ENCODE results near the gene MYO3B. TPM values are rescaled to one million over a fixed set of nuclear protein-coding genes. Genes with fewer than 3 reads are reported as not detected.

Gene MYO3B
- total RNA-seq, 1 donor from 2014 or later: not detected

DNA sequence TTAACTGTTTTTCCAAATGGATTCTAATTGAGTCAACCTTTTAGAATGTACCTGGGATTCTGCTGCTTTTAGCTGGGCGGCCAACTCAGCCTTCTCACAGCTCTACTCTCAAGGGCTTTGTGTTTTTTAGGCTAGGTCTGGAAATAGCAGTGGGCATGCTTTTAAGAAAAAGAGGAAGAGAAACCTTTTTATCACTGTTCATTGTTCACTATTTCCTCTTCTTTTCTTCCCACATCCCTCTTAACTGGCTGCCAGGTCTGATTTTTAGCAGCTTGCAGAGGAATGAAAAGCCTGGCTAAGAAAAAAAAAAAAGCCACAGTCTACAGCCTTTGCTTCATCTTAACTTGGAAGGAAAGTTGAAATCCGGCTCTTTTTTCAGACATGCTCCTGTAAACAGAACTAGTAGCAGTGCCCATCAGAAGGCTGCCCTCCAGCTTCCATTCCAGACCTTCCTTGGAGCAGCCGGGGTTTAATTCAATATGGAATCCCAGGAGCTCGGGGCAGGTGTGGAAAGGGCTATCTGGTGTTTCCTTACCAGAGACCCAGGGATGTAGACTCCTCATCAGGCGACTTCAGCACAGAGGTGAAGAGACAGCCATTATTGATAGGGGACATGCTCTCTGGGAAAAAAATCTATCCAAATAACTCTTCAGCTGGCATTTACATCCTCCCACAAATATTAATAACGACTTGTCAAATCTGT, 230.7 kb downstream of the MYO3B start:
- no peaks in the 10 kb centered on the region for H3K36me3 ChIP-seq
- no peak overlapping the region for H3K27ac ChIP-seq
- peaks cover 3% of the 10 kb centered on the region for H3K27me3 ChIP-seq (ENCODE audit: low read depth)
- intact Hi-C loops (cut with DNase I): no loop called here
- DNase-seq (no peak), ATAC-seq (peak in 1 of 2 donors; percentile 12)
- no peak overlapping the region for H3K4me3 ChIP-seq
- H3K4me1 ChIP-seq: peaks cover 10% of the 10 kb centered on the region
- no peaks in the 10 kb centered on the region for H3K9me3 ChIP-seq
- TF ChIP-seq, protein P1, sequence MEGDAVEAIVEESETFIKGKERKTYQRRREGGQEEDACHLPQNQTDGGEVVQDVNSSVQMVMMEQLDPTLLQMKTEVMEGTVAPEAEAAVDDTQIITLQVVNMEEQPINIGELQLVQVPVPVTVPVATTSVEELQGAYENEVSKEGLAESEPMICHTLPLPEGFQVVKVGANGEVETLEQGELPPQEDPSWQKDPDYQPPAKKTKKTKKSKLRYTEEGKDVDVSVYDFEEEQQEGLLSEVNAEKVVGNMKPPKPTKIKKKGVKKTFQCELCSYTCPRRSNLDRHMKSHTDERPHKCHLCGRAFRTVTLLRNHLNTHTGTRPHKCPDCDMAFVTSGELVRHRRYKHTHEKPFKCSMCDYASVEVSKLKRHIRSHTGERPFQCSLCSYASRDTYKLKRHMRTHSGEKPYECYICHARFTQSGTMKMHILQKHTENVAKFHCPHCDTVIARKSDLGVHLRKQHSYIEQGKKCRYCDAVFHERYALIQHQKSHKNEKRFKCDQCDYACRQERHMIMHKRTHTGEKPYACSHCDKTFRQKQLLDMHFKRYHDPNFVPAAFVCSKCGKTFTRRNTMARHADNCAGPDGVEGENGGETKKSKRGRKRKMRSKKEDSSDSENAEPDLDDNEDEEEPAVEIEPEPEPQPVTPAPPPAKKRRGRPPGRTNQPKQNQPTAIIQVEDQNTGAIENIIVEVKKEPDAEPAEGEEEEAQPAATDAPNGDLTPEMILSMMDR (IDR thresholded peaks at IDR 0.05): no peak

GRCh38 chr2:170409164-170409535, 231.2 kb downstream of the MYO3B start:
- no peak overlapping the region for H3K4me3 ChIP-seq
- intact Hi-C loops (cut with DNase I): no loop called here
- H3K9me3 ChIP-seq: no peaks in the 10 kb centered on the region
- no peaks in the 10 kb centered on the region for H3K36me3 ChIP-seq
- H3K27me3 ChIP-seq (ENCODE audit: low read depth): peaks cover 3% of the 10 kb centered on the region
- peak; percentile 76 to 83 for ATAC-seq
- peak; percentile 66 for DNase-seq
- H3K27ac ChIP-seq: no peak overlapping the region
- peaks cover 10% of the 10 kb centered on the region for H3K4me1 ChIP-seq
- TF ChIP-seq, protein P1 (IDR thresholded peaks at IDR 0.05): peak; percentile 88

DNA sequence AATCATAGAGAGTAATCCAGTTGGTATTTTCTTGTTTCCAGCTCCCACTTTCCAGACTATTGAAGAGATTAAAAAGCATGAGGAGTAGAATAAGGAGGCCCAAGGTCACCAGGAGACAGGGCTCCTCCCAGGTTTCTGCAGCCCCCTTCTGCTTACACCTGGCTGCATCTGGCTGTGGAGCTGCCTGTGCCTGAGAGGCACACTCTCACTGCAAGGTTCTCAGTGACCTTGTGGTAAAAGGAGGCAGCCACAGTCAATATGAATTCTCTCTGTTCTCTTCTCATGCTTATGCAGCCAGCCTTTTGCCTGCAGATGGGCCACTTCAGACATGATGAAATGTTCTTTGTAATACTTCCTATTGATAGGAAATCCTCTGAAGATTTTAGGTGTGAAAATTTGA, 233.7 kb downstream of the MYO3B start:
- DNase-seq (no peak), ATAC-seq (no peak)
- H3K27ac ChIP-seq: no peak overlapping the region
- H3K27me3 ChIP-seq (ENCODE audit: low read depth): no peaks in the 10 kb centered on the region
- no peak overlapping the region for H3K4me3 ChIP-seq
- TF ChIP-seq, protein P1 (IDR thresholded peaks at IDR 0.05): no peak
- H3K4me1 ChIP-seq: peaks cover 10% of the 10 kb centered on the region
- H3K9me3 ChIP-seq: no peaks in the 10 kb centered on the region
- intact Hi-C loops (cut with DNase I): no loop called here
- no peaks in the 10 kb centered on the region for H3K36me3 ChIP-seq

DNA sequence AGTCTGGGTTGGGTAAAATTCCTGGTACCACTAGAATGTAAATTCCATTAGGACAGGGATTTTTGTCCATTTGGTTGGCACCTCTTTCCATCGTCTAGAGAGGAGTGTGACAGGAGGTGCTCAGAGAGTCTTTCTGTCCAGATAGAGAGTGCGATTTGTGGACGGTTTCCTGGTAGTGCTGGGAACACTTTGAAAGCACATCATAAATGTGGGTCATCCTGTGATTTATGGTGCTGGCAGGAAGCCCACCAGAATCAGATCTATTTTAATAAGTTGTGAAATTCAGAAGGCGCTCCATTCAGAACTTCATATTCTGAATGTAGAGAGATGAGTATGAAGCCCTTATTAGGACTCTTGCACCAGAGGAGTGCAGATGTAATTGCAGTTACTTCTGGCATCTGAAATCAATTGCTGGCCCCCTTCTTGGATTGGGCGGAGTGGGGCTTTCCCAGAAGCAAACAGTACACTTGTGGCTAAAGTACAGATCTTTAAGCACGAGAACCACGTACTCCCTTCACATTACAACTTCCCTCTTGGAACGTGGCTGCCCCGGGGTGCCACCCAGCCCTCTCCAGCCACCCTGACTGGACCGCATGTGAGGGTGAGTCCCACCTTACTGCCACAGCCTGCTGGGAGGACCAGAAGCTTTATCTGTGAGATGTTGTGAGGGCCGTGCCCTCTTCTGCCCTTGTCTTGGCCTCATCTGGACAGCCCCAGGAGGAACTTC, 243.2 kb downstream of the MYO3B start:
- TF ChIP-seq, protein P1 (IDR thresholded peaks at IDR 0.05): no peak
- Histone ChIP-seq H3K4me3 (no peak overlapping the region), H3K36me3 (no peaks in the 10 kb centered on the region), H3K4me1 (no peaks in the 10 kb centered on the region), H3K9me3 (no peaks in the 10 kb centered on the region), H3K27me3 (ENCODE audit: low read depth) (no peaks in the 10 kb centered on the region), H3K27ac (no peak overlapping the region)
- intact Hi-C loops (cut with DNase I): no loop called here
- no peak for ATAC-seq
- no peak for DNase-seq

DNA sequence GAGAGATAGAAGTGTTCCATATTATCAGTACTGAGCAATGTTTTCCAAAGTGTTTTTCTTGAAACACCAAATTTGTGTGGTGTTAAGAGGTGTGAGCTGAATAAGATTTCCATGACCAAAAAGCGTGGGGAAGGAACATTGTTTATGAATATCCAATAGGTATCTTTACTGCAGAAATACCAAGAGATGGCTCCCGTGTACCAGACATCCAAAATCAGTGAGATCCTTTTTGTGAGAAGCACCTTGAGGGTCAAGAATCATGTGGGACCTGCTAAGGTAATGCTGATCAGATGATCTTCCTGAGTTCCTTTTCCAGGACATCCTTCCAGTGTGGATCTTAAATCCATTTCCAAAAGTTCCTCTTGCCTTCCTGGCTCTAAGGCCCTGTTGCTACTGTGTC, 246.0 kb downstream of the MYO3B start:
- ATAC-seq (no peak), DNase-seq (no peak)
- TF ChIP-seq, protein P1 (IDR thresholded peaks at IDR 0.05): no peak
- Histone ChIP-seq H3K4me3 (no peak overlapping the region), H3K36me3 (no peaks in the 10 kb centered on the region), H3K27ac (no peak overlapping the region), H3K9me3 (no peaks in the 10 kb centered on the region), H3K4me1 (no peaks in the 10 kb centered on the region), H3K27me3 (ENCODE audit: low read depth) (no peaks in the 10 kb centered on the region)
- intact Hi-C loops (cut with DNase I): no loop called here

Measured in lower lobe of right lung (tissue), 2 donors.